ENCODE measurements around the gene NPPA. TPM values are rescaled to one million over a fixed set of nuclear protein-coding genes. Genes with fewer than 3 reads are reported as not detected.

NPPA gene
- total RNA-seq, 1 experiment from 2014 or later = not detected

- Histone ChIP-seq H2BK12ac (ENCODE audit: insufficient read length, low read depth, low read length) (no peak overlapping the region), H4K8ac (replicated peaks; ENCODE audit: insufficient read length, low read depth, low read length) (no peak overlapping the region), H2AFZ (ENCODE audit: low read length) (no peak overlapping the region), H3K23ac (ENCODE audit: insufficient read length, low read depth, low read length) (no peak overlapping the region), H4K91ac (ENCODE audit: insufficient read length, low read depth, low read length) (no peak overlapping the region), H3K79me1 (ENCODE audit: insufficient read depth, low read depth, low read length, poor library complexity, severe bottlenecking) (no peaks in the 10 kb centered on the region), H3K18ac (ENCODE audit: insufficient read length, low read depth, low read length) (no peak overlapping the region), H3T11ph (ENCODE audit: low read length) (no peak overlapping the region), H2BK15ac (ENCODE audit: low read depth, low read length) (no peak overlapping the region), H2BK120ac (ENCODE audit: low read depth, low read length, poor library complexity, severe bottlenecking) (no peak overlapping the region), H3K56ac (ENCODE audit: insufficient read length, low read depth, low read length) (no peak overlapping the region), H3K9ac (ENCODE audit: extremely low read depth, insufficient read length, low read length) (no peak overlapping the region), H3K27me3 (ENCODE audit: insufficient read depth, low read length) (no peaks in the 10 kb centered on the region), H2BK5ac (ENCODE audit: insufficient read length, low read length) (no peak overlapping the region), H2BK20ac (ENCODE audit: low read depth, low read length, poor library complexity, severe bottlenecking) (no peak overlapping the region), H4K5ac (ENCODE audit: insufficient read length, low read depth, low read length) (no peak overlapping the region), H3K4ac (ENCODE audit: low read depth, low read length) (no peak overlapping the region), H2AK5ac (ENCODE audit: insufficient read length, low read length) (no peak overlapping the region), H3K4me2 (ENCODE audit: insufficient read depth, insufficient read length, low read length) (no peak overlapping the region), H4K20me1 (ENCODE audit: control insufficient read depth, insufficient read depth, insufficient read length) (no peaks in the 10 kb centered on the region), H3K23me2 (ENCODE audit: insufficient read length, low read depth, low read length, poor library complexity, severe bottlenecking) (no peaks in the 10 kb centered on the region), H3K79me2 (ENCODE audit: insufficient read depth, low read length) (no peaks in the 10 kb centered on the region), H3K4me1 (ENCODE audit: insufficient read depth, low read length) (no peaks in the 10 kb centered on the region), H3K27ac (ENCODE audit: insufficient read length, low read depth, low read length) (no peak overlapping the region), H3K9me3 (ENCODE audit: control insufficient read depth, low read depth, low read length) (no peaks in the 10 kb centered on the region), H3K14ac (ENCODE audit: insufficient read depth, low read length) (no peak overlapping the region)
- Mint-ChIP-seq H3K27ac (no peak overlapping the region), H3K4me3 (no peak overlapping the region), H3K36me3 (ENCODE audit: insufficient read depth in 1 of 3, low read depth in 3 of 3) (peaks cover 5 to 15% (median 9%) of the 10 kb centered on the region in 3 experiments; a peak in 4 of 7 replicates), H3K27me3 (ENCODE audit: low read depth) (peaks cover 16% of the 10 kb centered on the region), H3K9me3 (no peaks in the 10 kb centered on the region; a peak in 1 of 5 replicates), H3K4me1 (no peaks in the 10 kb centered on the region)
- WGBS (ENCODE audit: extremely low coverage, insufficient read length, low lambda C conversion rate) = no CpG with 5 or more reads among the region's 11 CpGs
- no peak for DNase-seq
- no peak for TF ChIP-seq CTCF (conservative IDR thresholded peaks at IDR 0.05)
These were observed 2.6 kb upstream of the NPPA start for GRCh38 chr1:11850156-11850555.

Data from H9 (cell line).